KBM-7 (cell line): ENCODE results near the gene ATG16L2.
"Not testable (repeated sequence)": the region's sequence is repeated elsewhere in the genome, so short reads cannot be mapped to it uniquely, and the experiment has no call there.

ENCODE experiments used
- DNase-seq: peaks from one replicate; pipeline ENCODE4 v3.0.0-alpha.2; 2015
- in situ Hi-C: fragments of 300-500 bp; cut with MboI; formaldehyde crosslinking; loops from 2 replicates; pipeline ENCODE4 v1.14.3; 2020; ENCODE audit warnings: low sequenced_read_pairs, low pct_unique_long_range_greater_than_20kb, mixed read lengths

ATG16L2 gene

GRCh38 chr11:72778535-72779494, 35.4 kb upstream of the ATG16L2 start:
- in situ Hi-C loops, result no loop called here

DNA sequence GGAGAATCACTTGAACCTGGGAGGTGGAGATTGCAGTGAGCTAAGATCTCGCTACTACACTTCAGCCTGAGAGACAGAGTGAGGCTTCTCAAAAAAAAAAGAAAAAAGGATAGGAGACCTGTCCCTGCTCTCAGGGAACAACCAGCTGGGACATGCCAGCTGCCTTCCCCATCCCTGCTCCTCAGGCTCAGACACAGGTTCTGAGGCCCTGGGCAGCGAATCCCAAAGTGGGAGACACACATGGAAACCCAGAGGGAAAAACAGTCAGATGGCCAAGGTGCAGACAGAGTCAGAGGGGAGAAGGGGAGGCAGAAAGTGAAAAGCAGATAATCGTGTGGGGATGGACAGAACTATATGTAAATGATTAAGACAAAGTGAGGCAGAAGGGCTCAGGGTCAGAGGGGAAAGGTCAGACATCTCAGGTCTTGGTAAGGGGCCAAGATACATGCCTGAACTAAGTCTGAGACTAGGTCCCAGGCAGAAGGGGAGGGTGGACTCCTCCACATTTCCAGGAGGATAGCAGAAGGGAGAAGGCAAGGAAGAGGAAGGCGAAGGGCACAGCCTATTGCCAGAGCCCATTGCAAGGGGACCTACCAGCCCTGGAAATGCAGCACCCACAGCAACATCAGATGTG, 34.6 kb upstream of the ATG16L2 start:
- in situ Hi-C loops, result no loop called here
- DNase-seq, result no peak

More at GRCh38 chr11:72778535-72779494, 35.4 kb upstream of the ATG16L2 start:
- no peak for DNase-seq

GRCh38 chr11:72780296-72781062, 33.7 kb upstream of the ATG16L2 start:
- in situ Hi-C loops, result no loop called here
- no peak for DNase-seq

DNA sequence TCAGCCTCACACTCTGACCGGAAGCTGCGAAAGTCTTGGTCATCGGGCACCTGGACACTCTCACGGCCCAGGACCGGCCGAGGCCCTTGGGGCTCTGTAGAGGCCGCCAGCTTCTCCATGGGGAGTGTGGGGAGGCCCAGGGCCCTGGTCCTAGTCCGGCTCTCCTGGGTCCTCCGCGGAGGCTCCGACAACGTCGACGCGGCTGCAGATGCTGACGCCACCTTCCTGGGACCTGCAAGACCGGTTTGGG, 33.2 kb upstream of the ATG16L2 start:
- in situ Hi-C loops, result no loop called here
- no peak for DNase-seq

GRCh38 chr11:72781313-72782080, 32.7 kb upstream of the ATG16L2 start:
- in situ Hi-C loops, result no loop called here
- no peak for DNase-seq

DNA sequence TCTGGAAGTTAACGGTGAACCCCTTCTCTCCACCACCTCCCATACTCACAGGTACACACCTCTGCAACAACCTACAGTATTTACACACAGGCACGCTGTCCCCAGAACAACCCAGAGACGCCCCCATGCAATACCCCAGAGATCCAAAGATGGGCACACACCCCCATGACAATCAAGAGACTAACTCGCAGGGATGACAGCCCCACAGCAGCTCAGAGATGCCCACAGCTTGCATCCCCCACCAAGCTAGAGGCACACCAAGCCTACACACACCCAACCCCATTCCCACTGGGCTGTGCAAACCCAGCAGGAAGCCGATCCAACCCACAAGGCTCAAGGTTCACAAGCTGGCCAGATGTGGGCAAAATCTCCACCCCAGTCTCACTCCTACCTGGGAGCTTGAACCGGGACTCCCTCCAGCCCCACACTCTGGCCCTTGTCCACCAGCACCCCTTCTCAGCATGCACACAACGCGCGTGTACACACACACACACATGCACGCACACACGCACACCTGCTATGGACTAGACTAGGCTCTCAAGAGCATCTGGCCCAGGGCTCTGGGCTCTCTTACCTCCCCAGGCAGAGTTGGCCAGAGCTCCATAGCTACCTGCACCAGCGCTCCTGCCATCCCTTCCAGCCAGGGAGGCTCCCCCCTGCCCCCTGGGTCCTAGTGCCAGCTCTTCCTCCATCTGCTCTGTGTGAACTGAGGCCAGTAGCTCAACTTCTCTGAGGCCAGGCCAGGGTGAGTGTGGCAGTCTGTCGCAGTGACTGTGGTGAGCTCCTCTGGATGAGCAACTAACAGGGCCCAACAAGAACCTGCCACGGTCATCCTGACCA, 31.9 kb upstream of the ATG16L2 start:
- in situ Hi-C loops, result no loop called here
- no peak for DNase-seq

DNA sequence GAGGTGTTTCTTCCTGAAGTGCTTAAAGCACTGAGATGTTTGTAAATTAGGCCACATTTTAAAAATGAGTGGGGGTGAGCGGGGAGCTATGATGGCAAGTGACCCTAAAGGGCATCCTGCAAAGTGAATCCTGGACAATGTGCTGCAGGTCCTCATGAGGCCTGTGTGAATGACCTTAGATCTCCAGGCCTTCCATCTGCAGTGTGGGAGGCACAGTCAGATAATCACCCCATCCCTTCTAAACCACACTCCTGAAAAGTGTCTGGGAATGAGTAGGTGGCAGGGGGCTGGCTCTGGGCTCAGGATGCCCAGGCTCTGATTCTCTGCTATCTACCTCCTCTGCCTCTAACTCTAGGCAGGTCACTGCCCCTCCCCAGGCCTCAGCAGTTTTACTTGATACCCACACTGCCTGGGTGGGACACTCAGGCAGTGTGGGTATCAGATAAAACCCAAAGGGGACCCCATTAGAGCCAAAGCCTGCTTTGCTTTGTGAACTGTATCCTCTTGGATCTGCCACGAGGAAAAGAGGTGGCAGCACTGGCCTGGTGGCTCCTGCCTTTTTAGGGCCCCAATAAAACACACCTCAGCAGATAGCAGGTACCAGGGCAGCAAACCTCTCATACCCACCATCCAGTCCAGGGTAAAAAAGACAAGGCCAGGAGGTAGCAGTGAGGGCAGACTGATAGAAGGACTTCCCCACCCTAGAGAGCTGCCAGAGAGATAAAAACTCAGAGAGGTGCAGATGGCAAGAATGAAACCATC, 30.9 kb upstream of the ATG16L2 start:
- no peak for DNase-seq
- in situ Hi-C loops, result no loop called here

GRCh38 chr11:72784662-72785061, 29.5 kb upstream of the ATG16L2 start:
- in situ Hi-C loops, result no loop called here
- DNase-seq, result no peak

- in situ Hi-C loops, result no loop called here
- no peak for DNase-seq
These were observed 27.7 kb upstream of the ATG16L2 start for GRCh38 chr11:72786305-72787215.

DNA sequence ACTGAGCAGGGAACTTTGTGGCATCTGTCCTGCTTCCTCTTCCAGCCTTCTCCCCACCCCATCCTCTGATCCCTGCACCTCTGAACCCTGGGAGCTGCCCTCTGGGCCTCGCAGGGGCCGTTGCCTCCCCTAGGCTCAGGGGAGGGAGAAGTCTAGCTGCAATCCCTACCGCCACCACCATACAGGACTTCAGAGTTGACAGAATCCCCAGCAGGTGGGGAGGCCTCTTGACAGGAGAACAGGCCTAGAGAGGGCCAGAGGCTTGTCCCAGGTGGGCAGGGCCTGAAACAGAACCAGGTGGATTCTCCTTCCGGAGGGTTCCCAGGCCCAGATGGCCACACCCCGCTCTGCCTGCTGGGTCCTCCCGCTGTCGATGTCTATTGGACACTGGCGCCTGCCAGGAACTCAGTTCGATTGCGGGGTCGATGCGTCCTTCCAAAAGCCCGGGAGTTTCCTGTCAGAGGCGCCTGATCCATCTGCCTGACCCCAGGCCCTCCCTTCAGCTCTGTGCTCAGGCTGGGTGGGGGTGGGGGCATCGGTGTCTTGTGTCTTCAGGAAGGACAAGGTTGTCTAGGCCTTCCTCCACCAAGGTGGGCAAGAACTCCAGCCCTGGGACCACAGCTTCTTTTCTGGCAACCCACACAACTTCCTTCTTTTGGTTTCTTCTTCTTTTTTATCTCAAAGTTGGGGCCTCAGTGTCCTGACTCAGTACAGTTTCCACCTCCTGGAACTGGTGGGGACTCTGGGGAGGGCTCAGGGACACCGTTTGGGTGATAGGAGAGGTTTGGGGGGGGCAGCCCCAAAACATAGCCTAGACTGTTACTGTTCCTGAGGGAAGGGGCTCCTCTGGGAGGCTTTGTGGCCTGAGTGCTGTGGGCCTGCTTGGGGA, 26.8 kb upstream of the ATG16L2 start:
- DNase-seq, result peak; percentile 88
- in situ Hi-C loops, result no loop called here

GRCh38 chr11:72788241-72788640, 26.0 kb upstream of the ATG16L2 start:
- DNase-seq, result no peak
- in situ Hi-C loops, result no loop called here

GRCh38 chr11:72789493-72790131, 24.6 kb upstream of the ATG16L2 start:
- in situ Hi-C loops, result no loop called here
- DNase-seq, result no peak

DNA sequence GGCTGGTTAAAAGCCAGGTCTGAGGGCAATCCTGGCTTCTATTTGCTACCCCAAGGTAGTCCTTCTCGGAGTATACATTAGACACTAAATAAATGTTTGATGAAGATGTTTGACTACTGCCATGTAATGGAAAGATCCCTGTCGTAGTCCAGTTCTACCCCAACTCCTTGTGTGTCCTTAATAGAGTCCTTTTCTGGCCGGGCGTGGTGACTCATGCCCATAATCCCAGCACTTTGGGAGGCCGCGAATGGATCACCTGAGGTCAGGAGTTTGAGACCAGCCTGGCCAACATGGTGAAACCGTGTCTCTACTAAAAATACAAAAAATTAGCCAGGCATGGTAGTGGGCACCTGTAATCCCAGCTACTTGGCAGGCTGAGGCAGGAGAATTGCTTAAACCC, 23.0 kb upstream of the ATG16L2 start:
- DNase-seq, in situ Hi-C loops: not testable (repeated sequence)

- DNase-seq, result no peak
- in situ Hi-C loops, result no loop called here
These were observed 21.7 kb upstream of the ATG16L2 start for GRCh38 chr11:72792437-72793021.

DNA sequence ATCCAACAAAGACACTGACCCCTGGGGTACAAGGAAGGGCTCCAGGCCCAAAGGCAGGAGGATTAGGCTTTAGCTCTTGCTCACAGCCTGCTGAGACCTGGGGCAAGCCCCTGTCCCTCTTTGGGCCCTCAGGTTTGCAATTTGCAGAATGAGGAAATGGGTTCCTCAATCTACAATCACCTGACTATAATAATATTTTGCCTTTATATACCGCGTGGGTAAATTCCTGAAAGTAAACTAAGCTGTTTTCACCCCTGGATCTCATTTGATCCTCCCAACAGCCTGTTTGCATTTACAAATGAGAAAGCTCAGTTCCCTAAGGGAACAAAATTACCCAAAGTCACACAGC, 21.2 kb upstream of the ATG16L2 start:
- in situ Hi-C loops, result no loop called here
- no peak for DNase-seq
